Heart left ventricle (tissue), 13 donors: ENCODE measurements around the gene SCAMP1.

Experiments used
- CTCF ChIP-seq, 12 donors: fragments of 200-600 bp; sonication (generic) in 4 of 12; IDR thresholded peaks; one replicate each; pipeline versions ENCODE4 v1.5.0 to v1.8.0; 2018 to 2022; ENCODE audit warnings: antibody characterized with exemption in 12 of 12, mild to moderate bottlenecking in 5 of 12
- POLR2A ChIP-seq, 2 donors: fragments of 450-650 bp; IDR thresholded peaks; one replicate each; pipeline ENCODE4 v1.6.1; 2017; ENCODE audit warnings: antibody characterized with exemption in 2 of 2, mild to moderate bottlenecking in 2 of 2, moderate library complexity in 2 of 2
- donor health status: ischemic (EF 13 %, LVEDD 7.1; RV severe dilation, severe dysfunction).
- donor health status: DM: no; HTN: yes; CAD: no.
- donor health status: DM: no; HTN: no; CAD: no.
- donor health status: ischemic (EF 25% LVEDD 6.9; RV normal size, moderate dysfunction).
- donor health status: ischemic (EF 25% LVEDD 5.7; RV mildly dilated, moderate dysfunction).
- donor health status: ischemic (EF 35%, LVEDD 5.7; RV mildly dilated, moderate dysfunction).
- donor health status: nonischemic (EF 11% LVEDD 7.7; RV severe dilation, severe dysfunction).
- donor health status: DM: yes; HTN: yes; CAD: no.
- donor health status: PGD.
- donor health status: ischemic (EF 29% LVEDD 5.4; RV normal size, mild dysfunction).
- donor health status: nonischemic (EF 23%, LVEDD 6.1; RV moderate dilation, normal function).

- no peak for TF ChIP-seq CTCF (IDR thresholded peaks at IDR 0.05)
- TF ChIP-seq POLR2A (IDR thresholded peaks at IDR 0.05) = no peak
These were observed 9.3 kb downstream of the SCAMP1 start for GRCh38 chr5:78369680-78370079.
